GM23338 (cell line): Measurements from ENCODE around the gene ISG20. TPM values are rescaled to one million over a fixed set of nuclear protein-coding genes. Genes with fewer than 3 reads are reported as not detected.

ENCODE experiments used
- ATAC-seq: fragments of 200-7000 bp; cut with Tn5 transposase; 3 replicates; pipeline ENCODE4 v1.9.1; 2020
- DNase-seq: peaks from one replicate; pipeline ENCODE4 v3.0.0-alpha.2; 2015; ENCODE audit warnings: low spot score
- H2AFZ ChIP-seq: fragments of 200-600 bp; sonication (generic); 2 replicates; pipeline ENCODE4 v1.8.0; 2016; ENCODE audit warnings: antibody characterized with exemption, mild to moderate bottlenecking, moderate library complexity
- H3F3A ChIP-seq: fragments of 200-600 bp; sonication (generic); replicated peaks from 2 replicates; pipeline ENCODE4 v1.8.0; 2017; ENCODE audit warnings: antibody characterized with exemption, mixed run types, low read depth
- H3K27ac ChIP-seq: fragments of 200-600 bp; sonication (generic); 2 replicates; pipeline ENCODE4 v1.6.1; 2016; ENCODE audit warnings: low read depth
- H3K27me3 ChIP-seq: fragments of 200-600 bp; sonication (generic); 2 replicates; pipeline ENCODE4 v1.8.0; 2016; ENCODE audit warnings: mild to moderate bottlenecking, mixed run types, moderate library complexity; ENCODE audit not compliant: insufficient read depth
- H3K36me3 ChIP-seq: fragments of 200-600 bp; sonication (generic); 2 replicates; pipeline ENCODE4 v1.8.0; 2016; ENCODE audit warnings: mild to moderate bottlenecking; ENCODE audit not compliant: insufficient read depth
- H3K4me1 ChIP-seq: fragments of 200-600 bp; sonication (generic); 2 replicates; pipeline ENCODE4 v1.8.0; 2016; ENCODE audit warnings: mild to moderate bottlenecking, moderate library complexity; ENCODE audit not compliant: insufficient read depth
- H3K4me2 ChIP-seq: fragments of 200-600 bp; sonication (generic); 2 replicates; pipeline ENCODE4 v1.7.1; 2017; ENCODE audit warnings: mixed run types
- H3K4me3 ChIP-seq: fragments of 200-600 bp; sonication (generic); 2 replicates; pipeline ENCODE4 v1.6.1; 2016; ENCODE audit warnings: mixed run types
- H3K79me2 ChIP-seq: fragments of 200-600 bp; sonication (generic); replicated peaks from 2 replicates; pipeline ENCODE4 v1.8.0; 2017; ENCODE audit warnings: mild to moderate bottlenecking; ENCODE audit not compliant: insufficient read depth
- H3K9me2 ChIP-seq: fragments of 200-600 bp; sonication (generic); 2 replicates; pipeline ENCODE4 v1.8.0; 2017; ENCODE audit not compliant: insufficient read depth
- H4K20me1 ChIP-seq: fragments of 200-600 bp; sonication (generic); replicated peaks from 2 replicates; pipeline ENCODE4 v1.8.0; 2017; ENCODE audit warnings: mild to moderate bottlenecking; ENCODE audit not compliant: insufficient read depth
- H3K27ac Mint-ChIP-seq: 2 replicates; pipeline ENCODE4 v1.8.0; 2020; ENCODE audit warnings: inconsistent platforms, mild to moderate bottlenecking, moderate library complexity, mixed read lengths
- H3K27me3 Mint-ChIP-seq: 3 replicates; pipeline ENCODE4 v1.8.0; 2022; ENCODE audit warnings: low read depth, mild to moderate bottlenecking, moderate library complexity, mixed read lengths, inconsistent platforms; ENCODE audit not compliant: insufficient read depth, poor library complexity
- H3K36me3 Mint-ChIP-seq: 3 replicates; pipeline ENCODE4 v1.8.0; 2021; ENCODE audit warnings: low read depth, mild to moderate bottlenecking, inconsistent platforms, moderate library complexity, mixed read lengths
- H3K4me1 Mint-ChIP-seq: 3 replicates; pipeline ENCODE4 v1.8.0; 2020; ENCODE audit warnings: mild to moderate bottlenecking, inconsistent platforms, mixed read lengths
- H3K4me3 Mint-ChIP-seq: 3 replicates; pipeline ENCODE4 v1.8.0; 2021; ENCODE audit warnings: moderate library complexity, mild to moderate bottlenecking, inconsistent platforms, mixed read lengths
- H3K9me3 Mint-ChIP-seq: 3 replicates; pipeline ENCODE4 v1.8.0; 2020; ENCODE audit warnings: moderate library complexity, mild to moderate bottlenecking, inconsistent platforms, mixed read lengths
- CREB1 ChIP-seq: fragments of 250-450 bp; sonication (Bioruptor Pico); IDR thresholded peaks from 2 replicates; pipeline ENCODE4 v1.5.0; 2020; ENCODE audit warnings: low read depth, mild to moderate bottlenecking, moderate library complexity
- EZH2 ChIP-seq: fragments of 200-600 bp; sonication (generic); IDR thresholded peaks from one replicate; pipeline ENCODE4 v1.8.0; 2017; ENCODE audit warnings: antibody characterized with exemption, mild to moderate bottlenecking, low read depth; ENCODE audit not compliant: unreplicated experiment
- EZH2phosphoT487 ChIP-seq: fragments of 200-600 bp; sonication (generic); IDR thresholded peaks from one replicate; pipeline ENCODE4 v1.8.1; 2018; ENCODE audit warnings: antibody characterized with exemption; ENCODE audit not compliant: unreplicated experiment
- JUNB ChIP-seq: IDR thresholded peaks from one replicate; pipeline ENCODE4 v1.6.1; 2016; ENCODE audit warnings: antibody characterized with exemption; ENCODE audit not compliant: unreplicated experiment
- NANOG ChIP-seq: IDR thresholded peaks from 2 replicates; pipeline ENCODE4 v1.6.1; 2016; ENCODE audit warnings: antibody characterized with exemption, borderline replicate concordance
- POLR2AphosphoS5 ChIP-seq: IDR thresholded peaks from 2 replicates; pipeline ENCODE4 v1.6.1; 2016; ENCODE audit warnings: antibody characterized with exemption, low read depth
- STAT1 ChIP-seq: IDR thresholded peaks from one replicate; pipeline ENCODE4 v1.6.1; 2016; ENCODE audit warnings: antibody characterized with exemption; ENCODE audit not compliant: unreplicated experiment
- ZNF114 ChIP-seq: fragments of 250-450 bp; sonication (Bioruptor Pico); IDR thresholded peaks from 2 replicates; pipeline ENCODE4 v1.5.0; 2020; ENCODE audit warnings: mild to moderate bottlenecking, moderate library complexity
- ZNF331 ChIP-seq: fragments of 250-450 bp; sonication (Bioruptor Pico); IDR thresholded peaks from 2 replicates; pipeline ENCODE4 v1.5.0; 2020; ENCODE audit warnings: low read depth, mild to moderate bottlenecking, moderate library complexity
- polyA plus RNA-seq: library from polyadenylated mRNA; unstranded; fragments of >200 nt; fragmentation: Nextera tagmentation; extraction: Ambion mirVana; gene quantifications from 2 replicates; pipeline ENCODE4 v1.2.1, GENCODE V29; 2016
- total RNA-seq: library from RNA; depleted of rRNA; stranded (reverse); fragments of >200 nt; shearing (Covaris generic); gene quantifications from 2 replicates; pipeline ENCODE4 v1.2.3, GENCODE V29; 2014
- TF ChIP-seq, protein P1 (sequence below): IDR thresholded peaks from one replicate; pipeline ENCODE4 v1.6.1; 2018; ENCODE audit warnings: antibody characterized with exemption; ENCODE audit not compliant: unreplicated experiment
- TF ChIP-seq, protein P2 (sequence below): fragments of 250-450 bp; sonication (Bioruptor Pico); IDR thresholded peaks from 2 replicates; pipeline ENCODE4 v1.5.0; 2020; ENCODE audit warnings: mild to moderate bottlenecking, moderate library complexity
- TF ChIP-seq, protein P3 (sequence below), 2 experiments: fragments of 200-600 bp in 1 of 2; sonication (generic) in 1 of 2; conservative IDR thresholded peaks; 2 replicates each; pipeline versions ENCODE4 v1.5.1 to v1.6.1; 2016 to 2017; ENCODE audit warnings: antibody characterized with exemption in 2 of 2, low read depth in 2 of 2, mild to moderate bottlenecking in 2 of 2, moderate library complexity in 1 of 2
- TF ChIP-seq, protein P4 (sequence below): IDR thresholded peaks from 2 replicates; pipeline ENCODE4 v1.6.1; 2016; ENCODE audit warnings: antibody characterized with exemption

ISG20 gene
- total and polyA plus RNA-seq, 2 experiments from 2014 or later, result 3.2 to 3.7 TPM

DNA sequence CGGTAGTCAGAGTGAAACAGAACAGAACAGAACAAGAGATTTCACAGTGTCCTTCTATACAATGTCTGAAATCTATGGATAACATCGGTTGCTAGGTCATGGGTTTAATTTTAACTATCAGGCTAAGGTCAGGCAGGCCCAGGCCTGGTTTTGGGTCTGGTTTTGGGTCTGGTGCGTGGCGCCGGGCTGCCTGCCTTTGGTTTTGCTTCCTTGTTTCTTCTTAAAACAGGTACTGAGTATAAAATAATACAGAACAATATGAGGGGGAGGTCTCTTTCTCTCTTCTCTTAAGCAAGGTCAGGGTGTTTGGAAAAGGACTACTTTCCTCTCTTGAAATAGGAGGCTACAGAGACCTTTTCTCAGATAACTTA is 16.2 kb upstream of the ISG20 start:
- H3K27me3 ChIP-seq, result no peaks in the 10 kb centered on the region
- 0 out of 2 replicates have a peak, but pooled peaks cover 14% of the 10 kb centered on the region for H3F3A ChIP-seq
- Mint-ChIP-seq H3K9me3 (no peaks in the 10 kb centered on the region; the same call in 2 of the 3 replicates), H3K27me3 (peaks cover 9% of the 10 kb centered on the region), H3K4me1 (peaks cover 65% of the 10 kb centered on the region), H3K4me3 (peak overlapping the region; percentile 89), H3K36me3 (peaks cover 60% of the 10 kb centered on the region), H3K27ac (peak overlapping the region; percentile 92; the same call in 1 of the 2 replicates)
- ATAC-seq, result no peak
- H3K36me3 ChIP-seq, result peaks cover 35% of the 10 kb centered on the region
- peak overlapping the region; percentile 96 for H3K4me2 ChIP-seq
- peak overlapping the region; percentile 87; the same call in 1 of the 2 replicates for H3K27ac ChIP-seq
- TF ChIP-seq, protein P1, sequence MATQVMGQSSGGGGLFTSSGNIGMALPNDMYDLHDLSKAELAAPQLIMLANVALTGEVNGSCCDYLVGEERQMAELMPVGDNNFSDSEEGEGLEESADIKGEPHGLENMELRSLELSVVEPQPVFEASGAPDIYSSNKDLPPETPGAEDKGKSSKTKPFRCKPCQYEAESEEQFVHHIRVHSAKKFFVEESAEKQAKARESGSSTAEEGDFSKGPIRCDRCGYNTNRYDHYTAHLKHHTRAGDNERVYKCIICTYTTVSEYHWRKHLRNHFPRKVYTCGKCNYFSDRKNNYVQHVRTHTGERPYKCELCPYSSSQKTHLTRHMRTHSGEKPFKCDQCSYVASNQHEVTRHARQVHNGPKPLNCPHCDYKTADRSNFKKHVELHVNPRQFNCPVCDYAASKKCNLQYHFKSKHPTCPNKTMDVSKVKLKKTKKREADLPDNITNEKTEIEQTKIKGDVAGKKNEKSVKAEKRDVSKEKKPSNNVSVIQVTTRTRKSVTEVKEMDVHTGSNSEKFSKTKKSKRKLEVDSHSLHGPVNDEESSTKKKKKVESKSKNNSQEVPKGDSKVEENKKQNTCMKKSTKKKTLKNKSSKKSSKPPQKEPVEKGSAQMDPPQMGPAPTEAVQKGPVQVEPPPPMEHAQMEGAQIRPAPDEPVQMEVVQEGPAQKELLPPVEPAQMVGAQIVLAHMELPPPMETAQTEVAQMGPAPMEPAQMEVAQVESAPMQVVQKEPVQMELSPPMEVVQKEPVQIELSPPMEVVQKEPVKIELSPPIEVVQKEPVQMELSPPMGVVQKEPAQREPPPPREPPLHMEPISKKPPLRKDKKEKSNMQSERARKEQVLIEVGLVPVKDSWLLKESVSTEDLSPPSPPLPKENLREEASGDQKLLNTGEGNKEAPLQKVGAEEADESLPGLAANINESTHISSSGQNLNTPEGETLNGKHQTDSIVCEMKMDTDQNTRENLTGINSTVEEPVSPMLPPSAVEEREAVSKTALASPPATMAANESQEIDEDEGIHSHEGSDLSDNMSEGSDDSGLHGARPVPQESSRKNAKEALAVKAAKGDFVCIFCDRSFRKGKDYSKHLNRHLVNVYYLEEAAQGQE, result no peak
- TF ChIP-seq EZH2phosphoT487 (no peak), JUNB (no peak), CREB1 (CRISPR knock-in tag) (no peak), NANOG (no peak), ZNF331 (no peak), ZNF114 (CRISPR knock-in tag) (no peak), POLR2AphosphoS5 (no peak), EZH2 (no peak), STAT1 (no peak)
- TF ChIP-seq, protein P2, sequence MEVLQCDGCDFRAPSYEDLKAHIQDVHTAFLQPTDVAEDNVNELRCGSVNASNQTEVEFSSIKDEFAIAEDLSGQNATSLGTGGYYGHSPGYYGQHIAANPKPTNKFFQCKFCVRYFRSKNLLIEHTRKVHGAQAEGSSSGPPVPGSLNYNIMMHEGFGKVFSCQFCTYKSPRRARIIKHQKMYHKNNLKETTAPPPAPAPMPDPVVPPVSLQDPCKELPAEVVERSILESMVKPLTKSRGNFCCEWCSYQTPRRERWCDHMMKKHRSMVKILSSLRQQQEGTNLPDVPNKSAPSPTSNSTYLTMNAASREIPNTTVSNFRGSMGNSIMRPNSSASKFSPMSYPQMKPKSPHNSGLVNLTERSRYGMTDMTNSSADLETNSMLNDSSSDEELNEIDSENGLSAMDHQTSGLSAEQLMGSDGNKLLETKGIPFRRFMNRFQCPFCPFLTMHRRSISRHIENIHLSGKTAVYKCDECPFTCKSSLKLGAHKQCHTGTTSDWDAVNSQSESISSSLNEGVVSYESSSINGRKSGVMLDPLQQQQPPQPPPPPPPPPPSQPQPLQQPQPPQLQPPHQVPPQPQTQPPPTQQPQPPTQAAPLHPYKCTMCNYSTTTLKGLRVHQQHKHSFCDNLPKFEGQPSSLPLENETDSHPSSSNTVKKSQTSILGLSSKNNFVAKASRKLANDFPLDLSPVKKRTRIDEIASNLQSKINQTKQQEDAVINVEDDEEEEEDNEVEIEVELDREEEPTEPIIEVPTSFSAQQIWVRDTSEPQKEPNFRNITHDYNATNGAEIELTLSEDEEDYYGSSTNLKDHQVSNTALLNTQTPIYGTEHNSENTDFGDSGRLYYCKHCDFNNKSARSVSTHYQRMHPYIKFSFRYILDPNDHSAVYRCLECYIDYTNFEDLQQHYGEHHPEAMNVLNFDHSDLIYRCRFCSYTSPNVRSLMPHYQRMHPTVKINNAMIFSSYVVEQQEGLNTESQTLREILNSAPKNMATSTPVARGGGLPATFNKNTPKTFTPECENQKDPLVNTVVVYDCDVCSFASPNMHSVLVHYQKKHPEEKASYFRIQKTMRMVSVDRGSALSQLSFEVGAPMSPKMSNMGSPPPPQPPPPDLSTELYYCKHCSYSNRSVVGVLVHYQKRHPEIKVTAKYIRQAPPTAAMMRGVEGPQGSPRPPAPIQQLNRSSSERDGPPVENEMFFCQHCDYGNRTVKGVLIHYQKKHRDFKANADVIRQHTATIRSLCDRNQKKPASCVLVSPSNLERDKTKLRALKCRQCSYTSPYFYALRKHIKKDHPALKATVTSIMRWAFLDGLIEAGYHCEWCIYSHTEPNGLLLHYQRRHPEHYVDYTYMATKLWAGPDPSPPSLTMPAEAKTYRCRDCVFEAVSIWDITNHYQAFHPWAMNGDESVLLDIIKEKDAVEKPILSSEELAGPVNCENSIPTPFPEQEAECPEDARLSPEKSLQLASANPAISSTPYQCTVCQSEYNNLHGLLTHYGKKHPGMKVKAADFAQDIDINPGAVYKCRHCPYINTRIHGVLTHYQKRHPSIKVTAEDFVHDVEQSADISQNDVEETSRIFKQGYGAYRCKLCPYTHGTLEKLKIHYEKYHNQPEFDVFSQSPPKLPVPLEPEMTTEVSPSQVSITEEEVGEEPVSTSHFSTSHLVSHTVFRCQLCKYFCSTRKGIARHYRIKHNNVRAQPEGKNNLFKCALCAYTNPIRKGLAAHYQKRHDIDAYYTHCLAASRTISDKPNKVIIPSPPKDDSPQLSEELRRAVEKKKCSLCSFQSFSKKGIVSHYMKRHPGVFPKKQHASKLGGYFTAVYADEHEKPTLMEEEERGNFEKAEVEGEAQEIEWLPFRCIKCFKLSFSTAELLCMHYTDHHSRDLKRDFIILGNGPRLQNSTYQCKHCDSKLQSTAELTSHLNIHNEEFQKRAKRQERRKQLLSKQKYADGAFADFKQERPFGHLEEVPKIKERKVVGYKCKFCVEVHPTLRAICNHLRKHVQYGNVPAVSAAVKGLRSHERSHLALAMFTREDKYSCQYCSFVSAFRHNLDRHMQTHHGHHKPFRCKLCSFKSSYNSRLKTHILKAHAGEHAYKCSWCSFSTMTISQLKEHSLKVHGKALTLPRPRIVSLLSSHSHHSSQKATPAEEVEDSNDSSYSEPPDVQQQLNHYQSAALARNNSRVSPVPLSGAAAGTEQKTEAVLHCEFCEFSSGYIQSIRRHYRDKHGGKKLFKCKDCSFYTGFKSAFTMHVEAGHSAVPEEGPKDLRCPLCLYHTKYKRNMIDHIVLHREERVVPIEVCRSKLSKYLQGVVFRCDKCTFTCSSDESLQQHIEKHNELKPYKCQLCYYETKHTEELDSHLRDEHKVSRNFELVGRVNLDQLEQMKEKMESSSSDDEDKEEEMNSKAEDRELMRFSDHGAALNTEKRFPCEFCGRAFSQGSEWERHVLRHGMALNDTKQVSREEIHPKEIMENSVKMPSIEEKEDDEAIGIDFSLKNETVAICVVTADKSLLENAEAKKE, result no peak
- TF ChIP-seq, protein P3, sequence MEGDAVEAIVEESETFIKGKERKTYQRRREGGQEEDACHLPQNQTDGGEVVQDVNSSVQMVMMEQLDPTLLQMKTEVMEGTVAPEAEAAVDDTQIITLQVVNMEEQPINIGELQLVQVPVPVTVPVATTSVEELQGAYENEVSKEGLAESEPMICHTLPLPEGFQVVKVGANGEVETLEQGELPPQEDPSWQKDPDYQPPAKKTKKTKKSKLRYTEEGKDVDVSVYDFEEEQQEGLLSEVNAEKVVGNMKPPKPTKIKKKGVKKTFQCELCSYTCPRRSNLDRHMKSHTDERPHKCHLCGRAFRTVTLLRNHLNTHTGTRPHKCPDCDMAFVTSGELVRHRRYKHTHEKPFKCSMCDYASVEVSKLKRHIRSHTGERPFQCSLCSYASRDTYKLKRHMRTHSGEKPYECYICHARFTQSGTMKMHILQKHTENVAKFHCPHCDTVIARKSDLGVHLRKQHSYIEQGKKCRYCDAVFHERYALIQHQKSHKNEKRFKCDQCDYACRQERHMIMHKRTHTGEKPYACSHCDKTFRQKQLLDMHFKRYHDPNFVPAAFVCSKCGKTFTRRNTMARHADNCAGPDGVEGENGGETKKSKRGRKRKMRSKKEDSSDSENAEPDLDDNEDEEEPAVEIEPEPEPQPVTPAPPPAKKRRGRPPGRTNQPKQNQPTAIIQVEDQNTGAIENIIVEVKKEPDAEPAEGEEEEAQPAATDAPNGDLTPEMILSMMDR (conservative IDR thresholded peaks at IDR 0.05; ENCODE audit: low read depth in 2 of 2), result no peak
- TF ChIP-seq, protein P4, sequence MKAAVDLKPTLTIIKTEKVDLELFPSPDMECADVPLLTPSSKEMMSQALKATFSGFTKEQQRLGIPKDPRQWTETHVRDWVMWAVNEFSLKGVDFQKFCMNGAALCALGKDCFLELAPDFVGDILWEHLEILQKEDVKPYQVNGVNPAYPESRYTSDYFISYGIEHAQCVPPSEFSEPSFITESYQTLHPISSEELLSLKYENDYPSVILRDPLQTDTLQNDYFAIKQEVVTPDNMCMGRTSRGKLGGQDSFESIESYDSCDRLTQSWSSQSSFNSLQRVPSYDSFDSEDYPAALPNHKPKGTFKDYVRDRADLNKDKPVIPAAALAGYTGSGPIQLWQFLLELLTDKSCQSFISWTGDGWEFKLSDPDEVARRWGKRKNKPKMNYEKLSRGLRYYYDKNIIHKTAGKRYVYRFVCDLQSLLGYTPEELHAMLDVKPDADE, result no peak
- H3K4me3 ChIP-seq, result peak overlapping the region; percentile 100
- H2AFZ ChIP-seq, result no peak overlapping the region
- DNase-seq, result no peak
- no peaks in the 10 kb centered on the region for H3K9me2 ChIP-seq
- peaks cover 55% of the 10 kb centered on the region for H4K20me1 ChIP-seq
- H3K4me1 ChIP-seq, result peaks cover 52% of the 10 kb centered on the region
- H3K79me2 ChIP-seq, result peaks cover 63% of the 10 kb centered on the region
